ENCODE results near the gene HPCA. TPM values are rescaled to one million over a fixed set of nuclear protein-coding genes. Genes with fewer than 3 reads are reported as not detected.

HPCA gene
- total and polyA plus RNA-seq, 2 of the 13 experiments (the other 11 are each of a cell fraction or from before 2014, with no cell fraction given) = not detected

- TF ChIP-seq RAD21 (CRISPR knock-in tag; IDR thresholded peaks at IDR 0.05) (no peak), PRMT3 (CRISPR knock-in tag; IDR thresholded peaks at IDR 0.05; ENCODE audit: borderline replicate concordance, low read depth) (no peak), ZNF230 (CRISPR knock-in tag; IDR thresholded peaks at IDR 0.05) (no peak), HNRNPLL (IDR thresholded peaks at IDR 0.05; ENCODE audit: low read depth, low read length, poor library complexity, severe bottlenecking) (no peak)
Measured at GRCh38 chr1:32910319-32910718, 24.0 kb downstream of the HPCA start (continued).

DNA sequence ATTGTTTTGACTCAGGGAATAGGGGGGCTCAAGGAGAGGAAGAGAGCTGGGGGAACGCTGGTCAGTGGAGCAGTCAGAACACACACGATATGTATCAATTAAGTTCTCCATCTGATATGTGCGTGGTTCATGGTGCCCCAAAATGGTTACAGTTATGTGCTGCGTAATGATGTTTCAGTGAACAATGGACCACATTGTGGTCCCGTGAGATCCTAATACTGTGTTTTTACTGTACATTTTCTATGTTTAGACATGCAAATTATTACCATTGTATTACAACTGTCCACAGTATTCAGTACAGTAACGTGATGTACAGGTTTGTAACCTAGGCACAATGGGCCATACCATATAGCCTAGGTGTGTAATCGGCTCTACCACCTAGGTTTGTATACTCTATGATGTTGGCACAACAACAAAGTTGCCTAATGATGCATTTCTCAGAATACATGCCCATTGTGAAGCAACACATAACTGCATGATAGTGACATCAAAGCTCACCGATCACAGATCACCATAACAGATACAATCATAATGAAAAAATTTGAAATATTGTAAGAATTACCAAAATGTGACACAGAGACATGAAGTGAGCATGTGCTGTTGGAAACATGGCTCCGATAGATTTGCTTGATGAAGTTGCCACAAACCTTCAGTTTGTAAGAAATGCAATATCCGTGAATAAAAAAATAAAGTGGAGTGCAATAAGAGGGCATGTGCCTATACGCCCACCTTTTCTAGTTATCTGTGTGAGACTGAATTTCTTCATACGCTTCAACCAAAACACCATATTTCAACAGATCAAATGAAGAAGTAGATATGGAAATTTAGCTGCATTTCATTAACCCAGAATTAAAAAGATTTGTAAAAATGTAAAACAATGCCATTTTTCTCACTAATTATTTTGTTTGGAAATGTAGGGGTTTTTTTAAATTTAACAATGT lies 29.7 kb downstream of the HPCA start:
- Histone ChIP-seq H3K27ac (ENCODE audit: extremely low read length, insufficient read depth, low read length) (no peak overlapping the region), H3K27me3 (ENCODE audit: control insufficient read depth in 1 of 2, insufficient read depth in 2 of 2, low read length in 2 of 2) (peaks cover 2 to 8% of the 10 kb centered on the region in 2 experiments; a peak in 3 of 5 replicates), H4K20me1 (ENCODE audit: insufficient read depth, low read length) (no peaks in the 10 kb centered on the region), H3K79me2 (ENCODE audit: insufficient read depth, low read length) (no peaks in the 10 kb centered on the region), H3K4me3 (replicated peaks in 1 of 3; ENCODE audit: insufficient read depth in 1 of 3, low read depth in 2 of 3, low read length in 3 of 3) (no peak overlapping the region), H3K9me3 (ENCODE audit: low read length) (no peaks in the 10 kb centered on the region), H3K4me1 (ENCODE audit: insufficient read depth, low read length) (peaks cover 26% of the 10 kb centered on the region), H3K4me2 (ENCODE audit: low read depth, low read length) (no peak overlapping the region), H3K36me3 (replicated peaks in 1 of 2; ENCODE audit: control insufficient read depth in 1 of 2, insufficient read depth in 2 of 2, low read length in 2 of 2) (no peaks in the 10 kb centered on the region), H2AFZ (ENCODE audit: low read length) (no peak overlapping the region), H3K9ac (ENCODE audit: insufficient read depth, low read depth, low read length) (no peak overlapping the region)
- 67% methylated on average over 12 of the region's 12 CpGs for WGBS (ENCODE audit: low lambda C conversion rate)
- ChIA-PET POLR2A (no interaction called here), CTCF (ENCODE audit: low intra/inter-chr PET ratio, low total read pairs) (no interaction called here)
- no TSS peak for BruUV-seq (replicated peaks)
- TF ChIP-seq ZNF10 (CRISPR knock-in tag; IDR thresholded peaks at IDR 0.05; ENCODE audit: borderline replicate concordance, low read depth) (no peak), SOX6 (IDR thresholded peaks at IDR 0.05) (no peak), SOX6 (CRISPR knock-in tag; IDR thresholded peaks at IDR 0.05) (no peak), ZNF3 (CRISPR knock-in tag; IDR thresholded peaks at IDR 0.05) (no peak), ZNF318 (CRISPR knock-in tag; IDR thresholded peaks at IDR 0.05) (no peak), SP2 (CRISPR knock-in tag; IDR thresholded peaks at IDR 0.05) (no peak), FOXA3 (CRISPR knock-in tag; IDR thresholded peaks at IDR 0.05) (no peak), MYC (CRISPR knock-in tag; IDR thresholded peaks at IDR 0.05; ENCODE audit: borderline replicate concordance) (no peak)
- intact Hi-C loops (cut with micrococcal nuclease; ENCODE audit: unreplicated experiment) = no loop called here
- FAIRE-seq (no peak), DNase-seq (ENCODE audit: low spot score) (no peak), ATAC-seq (no peak)
- in situ Hi-C loops (cut with HindIII; ENCODE audit: extremely low pct_ligation_motif_present, low pct_unique_long_range_greater_than_20kb) = no loop called here
